IMR-90 (cell line): Measurements from ENCODE around the gene NLRP1. TPM values are rescaled to one million over a fixed set of nuclear protein-coding genes. Genes with fewer than 3 reads are reported as not detected.
A peak's percentile ranks its signal among the peaks of the same experiment; 100 is the strongest.

ENCODE experiments used
- CHD1 ChIP-seq: IDR thresholded peaks from 2 replicates; pipeline ENCODE4 v1.6.1; 2012; ENCODE audit warnings: low read depth, low read length, improper control_type of control experiment
- FOS ChIP-seq: fragments of 150-350 bp; IDR thresholded peaks from 2 replicates; pipeline ENCODE4 v1.6.1; 2016; ENCODE audit warnings: low read depth, low read length
- NFE2L2 ChIP-seq: fragments of 150-350 bp; IDR thresholded peaks from 2 replicates; pipeline ENCODE4 v1.6.1; 2016; ENCODE audit warnings: low read depth, mild to moderate bottlenecking, low read length
- RAD21 ChIP-seq: IDR thresholded peaks from 2 replicates; pipeline ENCODE4 v1.6.1; 2012; ENCODE audit warnings: low read length, improper control_type of control experiment
- RFX5 ChIP-seq: IDR thresholded peaks from 2 replicates; pipeline ENCODE4 v1.8.0; 2012; ENCODE audit warnings: low read depth, mild to moderate bottlenecking, low read length, moderate library complexity
- SMC3 ChIP-seq: fragments of 150-350 bp; IDR thresholded peaks from 2 replicates; pipeline ENCODE4 v1.6.1; 2016; ENCODE audit warnings: low read depth, mild to moderate bottlenecking, antibody characterized with exemption, low read length, moderate library complexity
- polyA plus RNA-seq, 3 experiments: library from polyadenylated mRNA; depleted of rRNA; stranded (reverse); fragments of >200 nt; gene quantifications; 2 replicates each; pipeline ENCODE4 v1.2.3, GENCODE V29; 2012; ENCODE audit warnings: low replicate concordance in 1 of 3
- total RNA-seq: library from RNA; depleted of rRNA; stranded (reverse); fragments of >200 nt; gene quantifications from 2 replicates; pipeline ENCODE4 v1.2.3, GENCODE V29; 2012

NLRP1 gene
- total and polyA plus RNA-seq, 2 of the 4 experiments (the other 2 are of a cell fraction) = 134 to 340 TPM

DNA sequence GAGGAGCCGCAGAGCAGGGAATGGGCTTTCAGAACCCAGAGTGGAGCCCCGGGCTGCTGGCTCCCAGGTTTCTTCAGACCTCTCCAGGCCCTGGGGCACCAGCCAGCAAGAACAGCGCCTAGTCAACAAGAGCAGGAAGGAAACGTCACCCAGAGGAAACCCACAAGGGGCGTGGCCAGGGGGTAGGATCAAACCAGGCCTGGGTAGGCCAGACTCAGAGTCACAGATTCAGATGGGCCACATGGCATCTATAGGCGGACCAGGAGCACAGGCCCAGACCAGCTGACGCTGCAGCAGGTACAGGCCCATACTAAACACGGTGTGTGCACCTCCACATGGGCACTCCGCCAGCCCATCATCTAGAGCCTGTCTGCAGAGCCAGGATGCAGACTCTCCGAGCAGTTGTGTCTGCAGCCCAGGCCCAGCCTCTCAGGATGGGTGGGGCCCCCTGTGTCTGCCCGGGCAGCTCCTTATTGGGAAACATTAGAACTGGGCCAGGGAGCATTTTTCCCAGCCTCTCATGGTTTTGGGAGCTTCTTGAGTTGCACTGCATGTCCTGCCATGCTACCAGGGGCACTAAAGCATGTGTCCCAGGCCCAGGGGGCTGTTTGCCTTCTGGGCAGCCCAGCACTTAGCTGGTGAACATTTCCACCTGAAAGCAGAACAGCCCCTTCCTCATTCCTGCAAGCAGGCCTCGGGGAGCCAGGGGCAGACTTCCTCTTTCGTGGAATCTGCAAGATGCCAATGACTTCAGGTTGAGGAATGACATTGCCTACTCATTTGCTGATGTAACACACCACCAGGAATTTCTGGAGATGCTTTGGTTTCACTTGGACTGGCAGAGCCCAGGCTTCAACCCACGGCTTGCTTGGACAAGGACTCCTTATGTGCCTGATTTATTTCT lies at the start of gene NLRP1 (continued):
- TF ChIP-seq RAD21 (no peak), SMC3 (0 out of 2 replicates have a peak, but pooled peaks have one; percentile 4), CHD1 (no peak), NFE2L2 (peak; percentile 51; the same call in 1 of the 2 replicates), RFX5 (no peak), FOS (peak; percentile 10; the same call in 1 of the 2 replicates)
